H9 (cell line): ENCODE data around the gene DLG2. TPM values are rescaled to one million over a fixed set of nuclear protein-coding genes. Genes with fewer than 3 reads are reported as not detected.

Experiments
- DNase-seq: peaks from one replicate; pipeline ENCODE4 v3.0.0-alpha.2; 2017
- H2AFZ ChIP-seq: one replicate; pipeline ENCODE4 v1.6.1; 2013; ENCODE audit warnings: mild to moderate bottlenecking, low read length, control low read depth, moderate library complexity
- H2AK5ac ChIP-seq: 2 replicates; pipeline ENCODE4 v1.6.1; 2013; ENCODE audit warnings: low read length, control low read depth, mixed read lengths; ENCODE audit not compliant: insufficient read length
- H2BK120ac ChIP-seq: one replicate; pipeline ENCODE4 v1.6.1; 2013; ENCODE audit warnings: low read depth, mild to moderate bottlenecking, low read length, control low read depth, inconsistent platforms; ENCODE audit not compliant: poor library complexity, severe bottlenecking
- H2BK12ac ChIP-seq: 2 replicates; pipeline ENCODE4 v1.6.1; 2013; ENCODE audit warnings: low read length, control low read depth, mixed read lengths, low read depth; ENCODE audit not compliant: insufficient read length
- H2BK15ac ChIP-seq: 2 replicates; pipeline ENCODE4 v1.6.1; 2013; ENCODE audit warnings: low read depth, low read length, control low read depth
- H2BK20ac ChIP-seq: one replicate; pipeline ENCODE4 v1.6.1; 2013; ENCODE audit warnings: low read depth, mild to moderate bottlenecking, low read length, control low read depth, inconsistent platforms; ENCODE audit not compliant: poor library complexity, severe bottlenecking
- H2BK5ac ChIP-seq: 2 replicates; pipeline ENCODE4 v1.6.1; 2013; ENCODE audit warnings: low read length, control low read depth, mixed read lengths; ENCODE audit not compliant: insufficient read length
- H3K14ac ChIP-seq: 2 replicates; pipeline ENCODE4 v1.6.1; 2013; ENCODE audit warnings: low read length, control low read depth; ENCODE audit not compliant: insufficient read depth
- H3K18ac ChIP-seq: 2 replicates; pipeline ENCODE4 v1.6.1; 2013; ENCODE audit warnings: low read depth, mild to moderate bottlenecking, mixed read lengths, low read length, control low read depth; ENCODE audit not compliant: insufficient read length
- H3K23ac ChIP-seq: 2 replicates; pipeline ENCODE4 v1.6.1; 2013; ENCODE audit warnings: low read length, control low read depth, mixed read lengths, low read depth; ENCODE audit not compliant: insufficient read length
- H3K23me2 ChIP-seq: 2 replicates; pipeline ENCODE4 v1.6.1; 2013; ENCODE audit warnings: low read depth, mild to moderate bottlenecking, mixed read lengths, low read length, control low read depth; ENCODE audit not compliant: insufficient read length, poor library complexity, severe bottlenecking
- H3K27ac ChIP-seq: 2 replicates; pipeline ENCODE4 v1.5.1; 2013; ENCODE audit warnings: low read length, control low read depth, mixed read lengths, low read depth; ENCODE audit not compliant: insufficient read length
- H3K27me3 ChIP-seq: 2 replicates; pipeline ENCODE4 v1.6.1; 2013; ENCODE audit warnings: low read length, control low read depth, inconsistent platforms; ENCODE audit not compliant: insufficient read depth
- H3K4ac ChIP-seq: 2 replicates; pipeline ENCODE4 v1.6.1; 2013; ENCODE audit warnings: low read depth, mild to moderate bottlenecking, control low read depth, inconsistent platforms, low read length, moderate library complexity
- H3K4me1 ChIP-seq: 2 replicates; pipeline ENCODE4 v1.6.1; 2013; ENCODE audit warnings: low read length, control low read depth, inconsistent platforms; ENCODE audit not compliant: insufficient read depth
- H3K4me2 ChIP-seq: 2 replicates; pipeline ENCODE4 v1.6.1; 2013; ENCODE audit warnings: low read length, control low read depth, mixed read lengths; ENCODE audit not compliant: insufficient read length, insufficient read depth
- H3K56ac ChIP-seq: 2 replicates; pipeline ENCODE4 v1.6.1; 2013; ENCODE audit warnings: low read depth, mild to moderate bottlenecking, mixed read lengths, low read length, control low read depth; ENCODE audit not compliant: insufficient read length
- H3K79me1 ChIP-seq: 2 replicates; pipeline ENCODE4 v1.6.1; 2013; ENCODE audit warnings: low read depth, mild to moderate bottlenecking, moderate library complexity, low read length, control low read depth, inconsistent platforms; ENCODE audit not compliant: insufficient read depth, poor library complexity, severe bottlenecking
- H3K79me2 ChIP-seq: 2 replicates; pipeline ENCODE4 v1.6.1; 2013; ENCODE audit warnings: low read length, control low read depth, inconsistent platforms; ENCODE audit not compliant: insufficient read depth
- H3K9ac ChIP-seq: 2 replicates; pipeline ENCODE4 v1.6.1; 2013; ENCODE audit warnings: low read length, control low read depth, mixed read lengths; ENCODE audit not compliant: insufficient read length; ENCODE audit errors: extremely low read depth
- H3K9me3 ChIP-seq: one replicate; pipeline ENCODE4 v1.6.1; 2013; ENCODE audit warnings: low read depth, low read length, inconsistent platforms; ENCODE audit not compliant: control insufficient read depth
- H3T11ph ChIP-seq: one replicate; pipeline ENCODE4 v1.6.1; 2013; ENCODE audit warnings: mild to moderate bottlenecking, low read length, control low read depth, inconsistent platforms
- H4K20me1 ChIP-seq: one replicate; pipeline ENCODE4 v1.6.1; 2013; ENCODE audit not compliant: control insufficient read depth, insufficient read length, insufficient read depth
- H4K5ac ChIP-seq: 2 replicates; pipeline ENCODE4 v1.6.1; 2013; ENCODE audit warnings: low read depth, mild to moderate bottlenecking, mixed read lengths, low read length, control low read depth; ENCODE audit not compliant: insufficient read length
- H4K8ac ChIP-seq: replicated peaks from 2 replicates; pipeline ENCODE4 v1.6.1; 2013; ENCODE audit warnings: low read length, control low read depth, mixed read lengths, low read depth; ENCODE audit not compliant: insufficient read length
- H4K91ac ChIP-seq: 2 replicates; pipeline ENCODE4 v1.6.1; 2013; ENCODE audit warnings: low read depth, mild to moderate bottlenecking, moderate library complexity, mixed read lengths, low read length, control low read depth; ENCODE audit not compliant: insufficient read length
- H3K27ac Mint-ChIP-seq, 3 experiments: 2 replicates in 2 of 3; 3 replicates in 1 of 3; pipeline ENCODE4 v1.8.0; 2020 to 2021; ENCODE audit warnings: mixed read lengths in 3 of 3, mild to moderate bottlenecking in 1 of 3, moderate library complexity in 1 of 3
- H3K27me3 Mint-ChIP-seq: 2 replicates; pipeline ENCODE4 v1.8.0; 2021; ENCODE audit warnings: low read depth, mild to moderate bottlenecking, moderate library complexity, mixed read lengths
- H3K36me3 Mint-ChIP-seq, 3 experiments: 2 replicates in 2 of 3; 3 replicates in 1 of 3; pipeline ENCODE4 v1.8.0; 2020 to 2021; ENCODE audit warnings: low read depth in 3 of 3, mixed read lengths in 3 of 3; ENCODE audit not compliant: insufficient read depth in 1 of 3
- H3K4me1 Mint-ChIP-seq, 2 experiments: 2 replicates each; pipeline ENCODE4 v1.8.0; 2020; ENCODE audit warnings: mixed read lengths in 2 of 2
- H3K4me3 Mint-ChIP-seq, 2 experiments: 2 replicates in 1 of 2; 3 replicates in 1 of 2; pipeline ENCODE4 v1.8.0; 2020 to 2021; ENCODE audit warnings: mild to moderate bottlenecking in 2 of 2, mixed read lengths in 2 of 2, moderate library complexity in 1 of 2
- H3K9me3 Mint-ChIP-seq, 2 experiments: 2 replicates in 1 of 2; 3 replicates in 1 of 2; pipeline ENCODE4 v1.8.0; 2020; ENCODE audit warnings: mild to moderate bottlenecking in 2 of 2, mixed read lengths in 2 of 2, moderate library complexity in 1 of 2
- CTCF ChIP-seq: fragments of 200-600 bp; sonication (generic); conservative IDR thresholded peaks from 3 replicates; pipeline ENCODE4 v1.8.0; 2021; ENCODE audit warnings: antibody characterized with exemption, mild to moderate bottlenecking
- total RNA-seq: library from RNA; stranded (reverse); gene quantifications from 2 replicates; pipeline ENCODE4 v1.2.1, GENCODE V29; 2021

DLG2 gene
- total RNA-seq, 1 experiment from 2014 or later: 8.0 TPM

- Histone ChIP-seq H2AK5ac (no peak overlapping the region), H3K56ac (no peak overlapping the region), H3K18ac (no peak overlapping the region), H3K14ac (no peak overlapping the region), H4K20me1 (no peaks in the 10 kb centered on the region), H2BK15ac (no peak overlapping the region), H2AFZ (no peak overlapping the region), H4K5ac (no peak overlapping the region), H3K9ac (no peak overlapping the region), H2BK20ac (no peak overlapping the region), H3K79me1 (no peaks in the 10 kb centered on the region), H3T11ph (no peak overlapping the region), H2BK5ac (no peak overlapping the region), H3K4ac (no peak overlapping the region), H3K23me2 (no peaks in the 10 kb centered on the region), H3K23ac (no peak overlapping the region), H4K8ac (no peak overlapping the region), H3K27ac (no peak overlapping the region), H2BK12ac (no peak overlapping the region), H3K27me3 (no peaks in the 10 kb centered on the region), H3K79me2 (no peaks in the 10 kb centered on the region), H2BK120ac (no peak overlapping the region), H3K4me2 (no peak overlapping the region), H3K9me3 (no peaks in the 10 kb centered on the region), H4K91ac (no peak overlapping the region), H3K4me1 (peaks cover 5% of the 10 kb centered on the region)
- H3K4me1 Mint-ChIP-seq: peaks cover 21 to 22% of the 10 kb centered on the region in 2 experiments
- no peak overlapping the region for H3K27ac Mint-ChIP-seq
- no peak for DNase-seq
- TF ChIP-seq CTCF: no peak
- no peaks in the 10 kb centered on the region; a peak in 1 of 7 replicates for H3K36me3 Mint-ChIP-seq
- no peak overlapping the region for H3K4me3 Mint-ChIP-seq
- H3K9me3 Mint-ChIP-seq: no peaks in the 10 kb centered on the region
- no peaks in the 10 kb centered on the region for H3K27me3 Mint-ChIP-seq
Observed at GRCh38 chr11:84425673-84426072, 1201.5 kb downstream of the DLG2 start.
